WTC11 (cell line): Measurements from ENCODE around the gene KIF21B. TPM values are rescaled to one million over a fixed set of nuclear protein-coding genes. Genes with fewer than 3 reads are reported as not detected.

ENCODE experiments used
- ATAC-seq: fragments of 200-7000 bp; cut with Tn5 transposase; 2 replicates; pipeline ENCODE4 v1.10.0; 2021; ENCODE audit warnings: mild to moderate bottlenecking, moderate library complexity
- CTCF ChIA-PET: fragments of 300-600 bp; sonication (Branson Sonifier 250); formaldehyde crosslinking; loops from one replicate; lab custom pipeline; 2021; ENCODE audit warnings: antibody characterized with exemption; lab: Charles Lee
- POLR2A ChIA-PET: fragments of 350-600 bp; sonication (Branson Sonifier 250); formaldehyde crosslinking; loops from one replicate; lab custom pipeline; 2021; ENCODE audit warnings: antibody characterized with exemption; lab: Charles Lee
- DNase-seq: peaks from one replicate; pipeline ENCODE4 v3.0.0; 2021; ENCODE audit warnings: low spot score
- H3K27ac Mint-ChIP-seq: 2 replicates; pipeline ENCODE4 v1.8.0; 2021; ENCODE audit warnings: mixed read lengths
- H3K27me3 Mint-ChIP-seq: 2 replicates; pipeline ENCODE4 v1.8.0; 2021; ENCODE audit warnings: low read depth, mild to moderate bottlenecking, moderate library complexity, mixed read lengths
- H3K36me3 Mint-ChIP-seq: 2 replicates; pipeline ENCODE4 v1.8.0; 2021; ENCODE audit warnings: mixed read lengths
- H3K4me1 Mint-ChIP-seq: 2 replicates; pipeline ENCODE4 v1.8.0; 2022; ENCODE audit warnings: mixed read lengths
- H3K4me3 Mint-ChIP-seq: 2 replicates; pipeline ENCODE4 v1.8.0; 2021; ENCODE audit warnings: mild to moderate bottlenecking, moderate library complexity, mixed read lengths
- H3K9me3 Mint-ChIP-seq: 2 replicates; pipeline ENCODE4 v1.8.0; 2021; ENCODE audit warnings: mixed read lengths
- ATF1 ChIP-seq: sonication (generic); formaldehyde crosslinking; IDR thresholded peaks from 2 replicates; pipeline ENCODE4 v1.8.1; 2023; ENCODE audit warnings: mild to moderate bottlenecking, moderate library complexity, missing genetic modification reagents
- CBFB ChIP-seq: sonication (generic); formaldehyde crosslinking; IDR thresholded peaks from 2 replicates; pipeline ENCODE4 v1.8.1; 2022; ENCODE audit warnings: mild to moderate bottlenecking, low read depth, missing genetic modification reagents
- ETV6 ChIP-seq: sonication (generic); formaldehyde crosslinking; IDR thresholded peaks from 2 replicates; pipeline ENCODE4 v1.8.1; 2022; ENCODE audit warnings: mild to moderate bottlenecking, missing genetic modification reagents
- GRHL2 ChIP-seq: fragments of 250-450 bp; sonication (Bioruptor Pico); IDR thresholded peaks from 2 replicates; pipeline ENCODE4 v1.8.0; 2022; ENCODE audit warnings: mild to moderate bottlenecking, moderate library complexity; ENCODE audit not compliant: insufficient replicate concordance, severe bottlenecking
- NR3C1 ChIP-seq: sonication (generic); formaldehyde crosslinking; conservative IDR thresholded peaks from 2 replicates; pipeline ENCODE4 v1.8.1; 2023; ENCODE audit warnings: low read depth, mild to moderate bottlenecking, missing genetic modification reagents
- PRRX2 ChIP-seq: fragments of 250-450 bp; sonication (Bioruptor Pico); IDR thresholded peaks from 2 replicates; pipeline ENCODE4 v1.8.0; 2021; ENCODE audit warnings: mild to moderate bottlenecking
- TEAD4 ChIP-seq: sonication (generic); formaldehyde crosslinking; IDR thresholded peaks from 2 replicates; pipeline ENCODE4 v1.8.0; 2022; ENCODE audit warnings: mild to moderate bottlenecking, missing genetic modification reagents
- ZNF416 ChIP-seq: fragments of 250-450 bp; sonication (Bioruptor Pico); IDR thresholded peaks from 2 replicates; pipeline ENCODE4 v1.9.0; 2021; ENCODE audit warnings: mild to moderate bottlenecking, inconsistent platforms
- ZNF671 ChIP-seq: fragments of 250-450 bp; sonication (Bioruptor Pico); IDR thresholded peaks from 2 replicates; pipeline ENCODE4 v1.8.0; 2021; ENCODE audit warnings: mild to moderate bottlenecking
- total RNA-seq: library from RNA; stranded (reverse); gene quantifications from 3 replicates; pipeline ENCODE4 v1.2.3, GENCODE V29; 2021
- TF ChIP-seq, protein P1 (sequence below): fragments of 250-450 bp; sonication (Bioruptor Pico); IDR thresholded peaks from 2 replicates; pipeline ENCODE4 v1.9.0; 2021; ENCODE audit warnings: moderate library complexity, mild to moderate bottlenecking, inconsistent platforms, borderline replicate concordance
- TF ChIP-seq, protein P2 (sequence below): sonication (generic); formaldehyde crosslinking; IDR thresholded peaks from 2 replicates; pipeline ENCODE4 v1.8.0; 2022; ENCODE audit warnings: mild to moderate bottlenecking, missing genetic modification reagents
- TF ChIP-seq, protein P3 (sequence below): sonication (generic); formaldehyde crosslinking; IDR thresholded peaks from 2 replicates; pipeline ENCODE4 v1.8.0; 2023; ENCODE audit warnings: missing genetic modification reagents, mild to moderate bottlenecking, borderline replicate concordance
- TF ChIP-seq, protein P4 (sequence below): sonication (generic); formaldehyde crosslinking; IDR thresholded peaks from 2 replicates; pipeline ENCODE4 v1.8.1; 2023; ENCODE audit warnings: mild to moderate bottlenecking, missing genetic modification reagents
- TF ChIP-seq, protein P5 (sequence below): sonication (generic); formaldehyde crosslinking; IDR thresholded peaks from 2 replicates; pipeline ENCODE4 v1.8.1; 2022; ENCODE audit warnings: missing genetic modification reagents, borderline replicate concordance
- TF ChIP-seq, protein P6 (sequence below): sonication (generic); formaldehyde crosslinking; conservative IDR thresholded peaks from 2 replicates; pipeline ENCODE4 v1.8.1; 2022; ENCODE audit warnings: mild to moderate bottlenecking, missing genetic modification reagents
- TF ChIP-seq, protein P7 (sequence below): sonication (generic); formaldehyde crosslinking; IDR thresholded peaks from 2 replicates; pipeline ENCODE4 v1.8.1; 2023; ENCODE audit warnings: mild to moderate bottlenecking, missing genetic modification reagents

Gene KIF21B
- total RNA-seq, 1 experiment from 2014 or later: 19.4 TPM

DNA sequence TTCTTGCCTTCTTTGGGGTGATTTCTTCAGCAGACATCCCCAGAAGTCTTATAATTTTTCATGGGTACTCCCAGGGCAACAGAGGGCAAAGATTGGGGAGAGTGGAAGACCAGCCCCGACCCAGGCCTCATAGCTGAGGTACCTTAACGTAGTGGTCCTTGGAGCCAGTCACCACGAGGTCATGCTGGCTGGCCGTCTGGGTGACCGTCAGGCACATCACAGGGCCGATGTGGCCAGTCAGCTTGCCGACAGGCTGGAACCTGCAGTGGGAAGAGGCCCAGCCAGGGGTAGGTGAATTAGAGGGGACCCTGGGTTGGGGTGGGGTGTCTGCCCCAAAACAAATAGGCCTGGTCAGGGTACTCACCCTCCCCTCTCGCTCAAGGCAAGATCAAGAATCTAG is 46.9 kb downstream of the KIF21B start:
- CTCF ChIA-PET: interaction anchor here (0.6 to 7.7 kb wide), 5 partner anchors 38 to 142 kb away, joined by 3 to 218 read pairs (median 4); partner anchors contain the start of gene KIF21B
- Mint-ChIP-seq H3K36me3 (peaks cover 27% of the 10 kb centered on the region), H3K4me3 (no peak overlapping the region), H3K9me3 (peaks cover 11% of the 10 kb centered on the region), H3K4me1 (no peaks in the 10 kb centered on the region; the same call in 1 of the 2 replicates), H3K27me3 (no peaks in the 10 kb centered on the region; the same call in 1 of the 2 replicates), H3K27ac (no peak overlapping the region)
- POLR2A ChIA-PET: no interaction called here
- ATAC-seq: no peak
- TF ChIP-seq, protein P1, sequence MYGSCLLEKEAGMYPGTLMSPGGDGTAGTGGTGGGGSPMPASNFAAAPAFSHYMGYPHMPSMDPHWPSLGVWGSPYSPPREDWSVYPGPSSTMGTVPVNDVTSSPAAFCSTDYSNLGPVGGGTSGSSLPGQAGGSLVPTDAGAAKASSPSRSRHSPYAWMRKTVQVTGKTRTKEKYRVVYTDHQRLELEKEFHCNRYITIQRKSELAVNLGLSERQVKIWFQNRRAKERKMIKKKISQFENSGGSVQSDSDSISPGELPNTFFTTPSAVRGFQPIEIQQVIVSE: no peak
- no peak for TF ChIP-seq ATF1 (CRISPR knock-in tag)
- no peak for TF ChIP-seq ETV6
- no peak for TF ChIP-seq GRHL2
- no peak for DNase-seq

DNA sequence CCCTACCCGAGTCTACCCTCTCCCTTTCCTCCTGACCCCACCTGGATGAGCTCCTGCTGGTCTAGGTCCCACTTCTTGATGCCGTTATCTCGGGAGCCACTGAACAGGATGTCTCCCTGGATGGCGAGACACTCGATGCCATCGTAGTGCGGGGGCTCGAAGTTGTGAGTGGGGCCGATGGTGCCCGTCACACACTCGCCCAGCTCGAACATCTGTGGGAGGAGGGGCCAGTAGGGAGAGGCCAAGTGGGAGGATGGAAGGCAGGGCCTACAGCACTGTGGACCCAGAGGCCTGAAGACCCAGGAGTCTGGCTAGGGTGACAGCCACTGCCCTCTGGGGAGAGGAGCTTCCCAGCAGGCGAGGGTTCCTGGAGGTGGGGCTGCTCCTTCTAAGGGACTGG is 48.1 kb downstream of the KIF21B start:
- DNase-seq: no peak
- ChIA-PET POLR2A (no interaction called here), CTCF (interaction anchor here (1.1 to 1.6 kb wide), 3 partner anchors 46 to 138 kb away, joined by 3 to 10 read pairs (median 7); no protein-coding TSS in a partner anchor)
- Mint-ChIP-seq H3K27me3 (no peaks in the 10 kb centered on the region; the same call in 1 of the 2 replicates), H3K36me3 (peaks cover 20% of the 10 kb centered on the region), H3K4me3 (no peak overlapping the region), H3K9me3 (peaks cover 9% of the 10 kb centered on the region), H3K4me1 (no peaks in the 10 kb centered on the region; the same call in 1 of the 2 replicates), H3K27ac (no peak overlapping the region)
- ATAC-seq: no peak
- TF ChIP-seq, protein P2, sequence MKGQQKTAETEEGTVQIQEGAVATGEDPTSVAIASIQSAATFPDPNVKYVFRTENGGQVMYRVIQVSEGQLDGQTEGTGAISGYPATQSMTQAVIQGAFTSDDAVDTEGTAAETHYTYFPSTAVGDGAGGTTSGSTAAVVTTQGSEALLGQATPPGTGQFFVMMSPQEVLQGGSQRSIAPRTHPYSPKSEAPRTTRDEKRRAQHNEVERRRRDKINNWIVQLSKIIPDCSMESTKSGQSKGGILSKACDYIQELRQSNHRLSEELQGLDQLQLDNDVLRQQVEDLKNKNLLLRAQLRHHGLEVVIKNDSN (CRISPR knock-in tag): no peak
- TF ChIP-seq, protein P3, sequence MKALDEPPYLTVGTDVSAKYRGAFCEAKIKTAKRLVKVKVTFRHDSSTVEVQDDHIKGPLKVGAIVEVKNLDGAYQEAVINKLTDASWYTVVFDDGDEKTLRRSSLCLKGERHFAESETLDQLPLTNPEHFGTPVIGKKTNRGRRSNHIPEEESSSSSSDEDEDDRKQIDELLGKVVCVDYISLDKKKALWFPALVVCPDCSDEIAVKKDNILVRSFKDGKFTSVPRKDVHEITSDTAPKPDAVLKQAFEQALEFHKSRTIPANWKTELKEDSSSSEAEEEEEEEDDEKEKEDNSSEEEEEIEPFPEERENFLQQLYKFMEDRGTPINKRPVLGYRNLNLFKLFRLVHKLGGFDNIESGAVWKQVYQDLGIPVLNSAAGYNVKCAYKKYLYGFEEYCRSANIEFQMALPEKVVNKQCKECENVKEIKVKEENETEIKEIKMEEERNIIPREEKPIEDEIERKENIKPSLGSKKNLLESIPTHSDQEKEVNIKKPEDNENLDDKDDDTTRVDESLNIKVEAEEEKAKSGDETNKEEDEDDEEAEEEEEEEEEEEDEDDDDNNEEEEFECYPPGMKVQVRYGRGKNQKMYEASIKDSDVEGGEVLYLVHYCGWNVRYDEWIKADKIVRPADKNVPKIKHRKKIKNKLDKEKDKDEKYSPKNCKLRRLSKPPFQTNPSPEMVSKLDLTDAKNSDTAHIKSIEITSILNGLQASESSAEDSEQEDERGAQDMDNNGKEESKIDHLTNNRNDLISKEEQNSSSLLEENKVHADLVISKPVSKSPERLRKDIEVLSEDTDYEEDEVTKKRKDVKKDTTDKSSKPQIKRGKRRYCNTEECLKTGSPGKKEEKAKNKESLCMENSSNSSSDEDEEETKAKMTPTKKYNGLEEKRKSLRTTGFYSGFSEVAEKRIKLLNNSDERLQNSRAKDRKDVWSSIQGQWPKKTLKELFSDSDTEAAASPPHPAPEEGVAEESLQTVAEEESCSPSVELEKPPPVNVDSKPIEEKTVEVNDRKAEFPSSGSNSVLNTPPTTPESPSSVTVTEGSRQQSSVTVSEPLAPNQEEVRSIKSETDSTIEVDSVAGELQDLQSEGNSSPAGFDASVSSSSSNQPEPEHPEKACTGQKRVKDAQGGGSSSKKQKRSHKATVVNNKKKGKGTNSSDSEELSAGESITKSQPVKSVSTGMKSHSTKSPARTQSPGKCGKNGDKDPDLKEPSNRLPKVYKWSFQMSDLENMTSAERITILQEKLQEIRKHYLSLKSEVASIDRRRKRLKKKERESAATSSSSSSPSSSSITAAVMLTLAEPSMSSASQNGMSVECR (CRISPR knock-in tag): no peak
- TF ChIP-seq CBFB: no peak
- TF ChIP-seq, protein P4, sequence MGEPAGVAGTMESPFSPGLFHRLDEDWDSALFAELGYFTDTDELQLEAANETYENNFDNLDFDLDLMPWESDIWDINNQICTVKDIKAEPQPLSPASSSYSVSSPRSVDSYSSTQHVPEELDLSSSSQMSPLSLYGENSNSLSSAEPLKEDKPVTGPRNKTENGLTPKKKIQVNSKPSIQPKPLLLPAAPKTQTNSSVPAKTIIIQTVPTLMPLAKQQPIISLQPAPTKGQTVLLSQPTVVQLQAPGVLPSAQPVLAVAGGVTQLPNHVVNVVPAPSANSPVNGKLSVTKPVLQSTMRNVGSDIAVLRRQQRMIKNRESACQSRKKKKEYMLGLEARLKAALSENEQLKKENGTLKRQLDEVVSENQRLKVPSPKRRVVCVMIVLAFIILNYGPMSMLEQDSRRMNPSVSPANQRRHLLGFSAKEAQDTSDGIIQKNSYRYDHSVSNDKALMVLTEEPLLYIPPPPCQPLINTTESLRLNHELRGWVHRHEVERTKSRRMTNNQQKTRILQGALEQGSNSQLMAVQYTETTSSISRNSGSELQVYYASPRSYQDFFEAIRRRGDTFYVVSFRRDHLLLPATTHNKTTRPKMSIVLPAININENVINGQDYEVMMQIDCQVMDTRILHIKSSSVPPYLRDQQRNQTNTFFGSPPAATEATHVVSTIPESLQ (CRISPR knock-in tag): no peak
- TF ChIP-seq, protein P1: no peak
- TF ChIP-seq NR3C1 (CRISPR knock-in tag): no peak
- TF ChIP-seq, protein P5, sequence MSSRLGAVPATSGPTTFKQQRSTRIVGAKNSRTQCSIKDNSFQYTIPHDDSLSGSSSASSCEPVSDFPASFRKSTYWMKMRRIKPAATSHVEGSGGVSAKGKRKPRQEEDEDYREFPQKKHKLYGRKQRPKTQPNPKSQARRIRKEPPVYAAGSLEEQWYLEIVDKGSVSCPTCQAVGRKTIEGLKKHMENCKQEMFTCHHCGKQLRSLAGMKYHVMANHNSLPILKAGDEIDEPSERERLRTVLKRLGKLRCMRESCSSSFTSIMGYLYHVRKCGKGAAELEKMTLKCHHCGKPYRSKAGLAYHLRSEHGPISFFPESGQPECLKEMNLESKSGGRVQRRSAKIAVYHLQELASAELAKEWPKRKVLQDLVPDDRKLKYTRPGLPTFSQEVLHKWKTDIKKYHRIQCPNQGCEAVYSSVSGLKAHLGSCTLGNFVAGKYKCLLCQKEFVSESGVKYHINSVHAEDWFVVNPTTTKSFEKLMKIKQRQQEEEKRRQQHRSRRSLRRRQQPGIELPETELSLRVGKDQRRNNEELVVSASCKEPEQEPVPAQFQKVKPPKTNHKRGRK: no peak
- TF ChIP-seq PRRX2 (CRISPR knock-in tag): no peak
- no peak for TF ChIP-seq TEAD4 (CRISPR knock-in tag)
- TF ChIP-seq ZNF416: no peak
- TF ChIP-seq, protein P6, sequence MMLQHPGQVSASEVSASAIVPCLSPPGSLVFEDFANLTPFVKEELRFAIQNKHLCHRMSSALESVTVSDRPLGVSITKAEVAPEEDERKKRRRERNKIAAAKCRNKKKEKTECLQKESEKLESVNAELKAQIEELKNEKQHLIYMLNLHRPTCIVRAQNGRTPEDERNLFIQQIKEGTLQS: no peak
- TF ChIP-seq, protein P7, sequence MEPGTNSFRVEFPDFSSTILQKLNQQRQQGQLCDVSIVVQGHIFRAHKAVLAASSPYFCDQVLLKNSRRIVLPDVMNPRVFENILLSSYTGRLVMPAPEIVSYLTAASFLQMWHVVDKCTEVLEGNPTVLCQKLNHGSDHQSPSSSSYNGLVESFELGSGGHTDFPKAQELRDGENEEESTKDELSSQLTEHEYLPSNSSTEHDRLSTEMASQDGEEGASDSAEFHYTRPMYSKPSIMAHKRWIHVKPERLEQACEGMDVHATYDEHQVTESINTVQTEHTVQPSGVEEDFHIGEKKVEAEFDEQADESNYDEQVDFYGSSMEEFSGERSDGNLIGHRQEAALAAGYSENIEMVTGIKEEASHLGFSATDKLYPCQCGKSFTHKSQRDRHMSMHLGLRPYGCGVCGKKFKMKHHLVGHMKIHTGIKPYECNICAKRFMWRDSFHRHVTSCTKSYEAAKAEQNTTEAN: no peak
- no peak for TF ChIP-seq ZNF671
